Measurements from ENCODE around the gene BARHL1.

- TF ChIP-seq CTCF (IDR thresholded peaks at IDR 0.05; ENCODE audit: insufficient read depth, low read length, poor library complexity, severe bottlenecking) (no peak), EZH2phosphoT487 (conservative IDR thresholded peaks at IDR 0.05; ENCODE audit: low read length) (no peak)
Measured at GRCh38 chr9:132626285-132626684, 43.9 kb downstream of the BARHL1 start.

Data from SU-DHL-6 (cell line).